Measurements from ENCODE around the gene NHERF2.

NHERF2 gene

GRCh38 chr16:1998852-1999801 is 27.6 kb upstream of the NHERF2 start:
- TF ChIP-seq, protein P1, sequence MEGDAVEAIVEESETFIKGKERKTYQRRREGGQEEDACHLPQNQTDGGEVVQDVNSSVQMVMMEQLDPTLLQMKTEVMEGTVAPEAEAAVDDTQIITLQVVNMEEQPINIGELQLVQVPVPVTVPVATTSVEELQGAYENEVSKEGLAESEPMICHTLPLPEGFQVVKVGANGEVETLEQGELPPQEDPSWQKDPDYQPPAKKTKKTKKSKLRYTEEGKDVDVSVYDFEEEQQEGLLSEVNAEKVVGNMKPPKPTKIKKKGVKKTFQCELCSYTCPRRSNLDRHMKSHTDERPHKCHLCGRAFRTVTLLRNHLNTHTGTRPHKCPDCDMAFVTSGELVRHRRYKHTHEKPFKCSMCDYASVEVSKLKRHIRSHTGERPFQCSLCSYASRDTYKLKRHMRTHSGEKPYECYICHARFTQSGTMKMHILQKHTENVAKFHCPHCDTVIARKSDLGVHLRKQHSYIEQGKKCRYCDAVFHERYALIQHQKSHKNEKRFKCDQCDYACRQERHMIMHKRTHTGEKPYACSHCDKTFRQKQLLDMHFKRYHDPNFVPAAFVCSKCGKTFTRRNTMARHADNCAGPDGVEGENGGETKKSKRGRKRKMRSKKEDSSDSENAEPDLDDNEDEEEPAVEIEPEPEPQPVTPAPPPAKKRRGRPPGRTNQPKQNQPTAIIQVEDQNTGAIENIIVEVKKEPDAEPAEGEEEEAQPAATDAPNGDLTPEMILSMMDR (IDR thresholded peaks at IDR 0.05; ENCODE audit: low read depth, low read length), result no peak
- H3K4me3 ChIP-seq (replicated peaks in 1 of 2; ENCODE audit: low read depth in 2 of 2, low read length in 2 of 2), result no peak overlapping the region
- DNase-seq (ENCODE audit: low read depth in 2 of 2), result no peak

DNA sequence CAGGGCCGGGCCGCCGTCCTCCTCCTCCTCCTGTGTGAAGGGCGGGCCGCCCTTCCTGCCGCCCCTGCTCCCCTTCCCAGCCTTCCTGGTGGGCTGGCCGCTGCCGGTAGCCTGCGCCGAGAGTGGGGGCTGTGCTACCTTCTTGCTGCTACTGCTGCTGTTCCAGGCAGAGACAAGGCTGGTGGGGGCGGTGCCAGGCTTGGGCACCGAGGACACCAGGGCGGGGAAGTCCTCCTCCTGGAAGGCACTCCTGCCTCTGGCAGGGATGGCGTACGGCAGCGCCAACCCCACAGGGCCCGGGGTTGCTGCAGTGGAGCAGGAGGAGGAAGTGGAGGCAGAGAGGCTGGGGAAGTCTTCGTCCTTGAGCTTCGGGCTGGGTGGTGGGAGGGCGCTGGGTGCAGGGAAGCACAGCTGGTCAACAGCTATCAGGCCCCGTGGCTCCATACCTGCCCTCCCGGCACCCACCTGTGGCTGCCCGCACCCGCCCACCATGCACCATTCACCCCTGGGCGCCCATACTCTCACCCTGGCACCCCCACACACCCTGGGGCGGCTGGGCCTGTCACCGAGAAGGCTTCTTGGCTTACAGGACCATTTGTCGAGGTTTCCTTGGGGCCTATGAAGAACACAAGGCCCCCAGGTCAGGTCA is 26.7 kb upstream of the NHERF2 start:
- no peak for DNase-seq (ENCODE audit: low read depth in 2 of 2)
- no peak overlapping the region for H3K4me3 ChIP-seq (replicated peaks in 1 of 2; ENCODE audit: low read depth in 2 of 2, low read length in 2 of 2)
- TF ChIP-seq, protein P1 (IDR thresholded peaks at IDR 0.05; ENCODE audit: low read depth, low read length), result no peak

DNA sequence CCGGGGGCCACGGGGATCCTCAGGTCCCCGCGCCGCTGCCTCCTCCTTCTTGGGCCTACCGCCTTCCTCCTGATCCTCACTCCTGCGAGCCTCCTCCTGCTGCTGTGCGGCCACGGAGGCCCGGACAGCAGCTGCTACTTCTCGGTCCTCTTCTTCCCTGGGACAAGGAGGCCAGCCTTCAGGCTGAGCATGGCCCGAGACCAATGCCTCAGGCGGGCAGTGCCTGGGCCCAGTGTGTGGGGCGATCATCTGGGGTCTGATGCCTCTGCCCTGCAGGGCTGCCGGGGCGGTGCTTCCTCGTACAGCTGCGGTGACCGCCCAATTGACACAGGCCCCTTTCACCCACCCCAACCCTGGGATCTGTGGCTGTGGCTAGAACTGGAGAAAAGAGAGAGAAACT is 25.7 kb upstream of the NHERF2 start:
- no peak for DNase-seq (ENCODE audit: low read depth in 2 of 2)
- TF ChIP-seq, protein P1 (IDR thresholded peaks at IDR 0.05; ENCODE audit: low read depth, low read length), result no peak

DNA sequence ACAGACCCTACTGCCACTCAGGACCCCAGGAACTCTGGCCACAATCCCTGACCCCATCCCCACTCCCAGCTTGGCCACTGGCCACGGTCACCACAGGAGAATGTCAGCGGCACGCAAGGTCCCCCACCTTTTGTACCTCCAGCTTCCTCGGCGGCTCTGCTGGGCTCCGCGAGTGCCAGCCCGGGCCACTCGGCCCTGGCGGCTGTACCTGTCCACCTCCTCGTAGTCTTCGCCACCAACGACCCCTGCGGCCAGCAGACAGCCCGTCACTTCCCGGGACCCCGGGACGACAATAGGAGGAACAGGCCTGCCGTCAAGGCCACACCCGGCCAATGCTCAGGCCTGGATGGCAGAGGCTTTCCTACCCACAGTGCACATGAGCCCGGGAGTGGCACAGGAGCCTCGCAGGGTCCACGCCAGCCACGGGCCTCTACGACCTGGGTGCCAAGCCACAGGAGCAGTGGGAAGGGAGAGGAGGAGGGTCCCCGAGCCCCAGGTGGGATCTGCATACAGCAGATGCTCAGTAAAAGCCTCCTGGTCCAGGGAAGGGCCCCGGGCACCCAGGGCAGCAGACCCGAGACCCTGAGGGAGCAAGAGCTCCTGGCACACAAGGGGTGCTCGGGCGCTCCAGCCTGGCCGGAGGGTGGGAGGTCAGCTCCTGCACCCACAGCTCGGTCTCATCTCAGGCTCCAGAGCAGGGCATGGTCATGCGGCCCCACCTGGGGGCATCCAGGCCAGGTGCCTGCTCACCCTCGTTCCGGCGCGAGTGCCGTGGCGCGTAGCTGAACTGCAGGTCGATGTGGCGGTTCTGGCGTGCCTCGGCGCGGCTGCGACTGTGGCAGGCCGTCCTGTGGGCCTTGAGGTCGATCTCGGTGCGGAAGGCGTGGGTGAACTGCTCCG is 25.0 kb upstream of the NHERF2 start:
- TF ChIP-seq, protein P1 (IDR thresholded peaks at IDR 0.05; ENCODE audit: low read depth, low read length), result no peak
- no peak overlapping the region for H3K4me3 ChIP-seq (replicated peaks in 1 of 2; ENCODE audit: low read depth in 2 of 2, low read length in 2 of 2)

More for the DNA sequence above, 25.7 kb upstream of the NHERF2 start:
- no peak overlapping the region for H3K4me3 ChIP-seq (replicated peaks in 1 of 2; ENCODE audit: low read depth in 2 of 2, low read length in 2 of 2)

DNA sequence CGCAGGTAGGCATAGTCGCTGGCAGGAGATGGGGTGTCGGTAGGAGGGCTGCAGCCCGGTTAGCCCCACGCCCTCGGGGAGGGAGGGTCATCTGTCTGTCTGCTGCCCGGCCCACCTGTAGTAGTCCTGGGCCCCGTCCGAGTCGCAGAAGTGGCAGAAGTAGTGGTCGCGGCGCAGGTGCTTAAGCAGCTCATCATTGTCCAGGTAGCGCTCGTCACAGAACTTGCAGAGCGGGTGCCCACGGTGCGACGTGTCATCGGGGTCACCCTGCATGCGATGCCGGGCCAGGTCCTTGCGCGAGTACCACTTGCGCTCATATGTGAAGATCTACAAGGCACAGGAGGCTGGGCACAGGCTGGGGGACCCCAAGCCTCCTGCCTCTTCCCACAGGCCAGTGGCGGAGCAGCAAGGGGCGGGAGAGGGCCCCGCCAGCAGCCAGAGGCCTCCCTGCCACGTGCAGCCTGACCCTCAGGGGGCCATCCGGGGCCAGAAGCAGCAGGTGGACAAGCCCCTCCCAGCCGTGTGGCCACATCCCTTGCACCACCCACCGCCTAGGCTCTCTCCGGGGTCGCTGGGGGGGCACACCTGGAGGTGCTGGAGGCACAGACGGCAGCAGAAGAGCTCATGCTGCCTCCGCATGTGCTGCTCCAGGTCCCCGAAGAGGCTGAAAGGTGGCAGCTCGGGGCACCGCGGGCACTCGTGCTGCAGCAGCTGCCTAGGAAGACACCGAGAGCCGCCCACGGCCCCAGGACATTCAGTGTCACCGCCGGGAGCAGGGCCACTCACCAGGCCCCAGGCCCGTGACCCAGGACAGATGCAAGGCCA is 24.1 kb upstream of the NHERF2 start:
- DNase-seq (ENCODE audit: low read depth in 2 of 2), result no peak
- TF ChIP-seq, protein P1 (IDR thresholded peaks at IDR 0.05; ENCODE audit: low read depth, low read length), result no peak
- H3K4me3 ChIP-seq (replicated peaks in 1 of 2; ENCODE audit: low read depth in 2 of 2, low read length in 2 of 2), result no peak overlapping the region

More for the DNA sequence above, 25.0 kb upstream of the NHERF2 start:
- DNase-seq (ENCODE audit: low read depth in 2 of 2), result no peak
